Thyroid gland (tissue), 4 donors: ENCODE data around the gene KIAA1671. TPM values are rescaled to one million over a fixed set of nuclear protein-coding genes. Genes with fewer than 3 reads are reported as not detected.

ENCODE experiments used
- DNase-seq, 2 donors: peaks; one replicate each; pipeline ENCODE4 v3.0.0-alpha.2; 2019
- H3K27ac ChIP-seq, 3 donors: fragments of 200-600 bp; sonication (generic); 1 replicate in 2 of 3; 2 replicates in 1 of 3; pipeline ENCODE4 v1.5.1; 2016 to 2019; ENCODE audit warnings: mild to moderate bottlenecking in 1 of 3, moderate library complexity in 1 of 3
- H3K27me3 ChIP-seq: fragments of 200-600 bp; sonication (generic); one replicate; pipeline ENCODE4 v1.5.1; 2019
- H3K36me3 ChIP-seq, 2 donors: fragments of 200-600 bp; sonication (generic); one replicate each; pipeline ENCODE4 v1.5.1; 2016 to 2019
- H3K4me1 ChIP-seq, 2 donors: fragments of 200-600 bp; sonication (generic); one replicate each; pipeline ENCODE4 v1.5.1; 2017 to 2019
- H3K4me3 ChIP-seq, 3 donors: fragments of 200-600 bp; sonication (generic); replicated peaks in 1 of 3; 1 replicate in 2 of 3; 2 replicates in 1 of 3; pipeline ENCODE4 v1.5.1; 2016; ENCODE audit warnings: mild to moderate bottlenecking in 1 of 3
- H3K9me3 ChIP-seq: fragments of 200-600 bp; sonication (generic); one replicate; pipeline ENCODE4 v1.5.1; 2017
- CTCF ChIP-seq, 6 experiments: fragments of 200-600 bp in 3 of 6; fragments of 450-650 bp in 3 of 6; sonication (generic) in 3 of 6; IDR thresholded peaks; one replicate each; pipeline ENCODE4 v1.5.1; 2016 to 2019; ENCODE audit warnings: antibody characterized with exemption in 6 of 6, mild to moderate bottlenecking in 2 of 6, inconsistent platforms in 1 of 6, moderate library complexity in 1 of 6
- POLR2A ChIP-seq, 2 donors: fragments of 450-650 bp; IDR thresholded peaks; one replicate each; pipeline ENCODE4 v1.6.1; 2017; ENCODE audit warnings: antibody characterized with exemption in 2 of 2, mild to moderate bottlenecking in 2 of 2, moderate library complexity in 1 of 2
- WGBS, 2 donors: methylation state at CpG; one replicate each; pipeline ENCODE4 v1.1.5; 2017; 5-methylcytosine and 5-hydroxymethylcytosine counted together
- intact Hi-C: fragments of 100-400 bp; cut with DNase I; formaldehyde crosslinking; loops from one replicate; pipeline ENCODE4 v1.15.1; 2023
- total RNA-seq, 4 donors: library from RNA; depleted of rRNA; stranded (reverse); fragments of >200 nt; gene quantifications; one replicate each; pipeline ENCODE4 v1.2.3, GENCODE V29; 2016

Gene KIAA1671
- total RNA-seq, 4 donors from 2014 or later = 63.2 to 111 (median 79.7) TPM

- Histone ChIP-seq H3K4me3 (no peak overlapping the region), H3K9me3 (no peaks in the 10 kb centered on the region), H3K27me3 (no peaks in the 10 kb centered on the region), H3K36me3 (no peaks in the 10 kb centered on the region), H3K4me1 (peaks cover 13% of the 10 kb centered on the region in 2 donors), H3K27ac (peak overlapping the region in 1 of 3 donors; percentile 7)
- no peak for TF ChIP-seq POLR2A (IDR thresholded peaks at IDR 0.05)
- intact Hi-C loops = no loop called here
- WGBS, 2 donors = 92 to 94% methylated on average over 7 of the region's 7 CpGs
- no peak for DNase-seq
Measured at GRCh38 chr22:25105817-25106650, 153.5 kb downstream of the KIAA1671 start.

- DNase-seq = no peak
- Histone ChIP-seq H3K4me3 (no peak overlapping the region), H3K27me3 (no peaks in the 10 kb centered on the region), H3K27ac (peak overlapping the region in 2 of 3 donors; percentile 86 to 87), H3K9me3 (no peaks in the 10 kb centered on the region), H3K4me1 (peaks cover 41 to 44% of the 10 kb centered on the region in 2 donors), H3K36me3 (no peaks in the 10 kb centered on the region)
- intact Hi-C loops = loop anchor here (10.0 kb wide), 1 partner anchor 65 kb away; no protein-coding TSS in a partner anchor
- TF ChIP-seq CTCF (IDR thresholded peaks at IDR 0.05) = no peak
- no peak for TF ChIP-seq POLR2A (IDR thresholded peaks at IDR 0.05)
- 93 to 95% methylated on average over 6 of the region's 6 CpGs for WGBS, 2 donors
Measured at GRCh38 chr22:25109878-25110595, 157.5 kb downstream of the KIAA1671 start.

GRCh38 chr22:25110596-25110845 lies 158.0 kb downstream of the KIAA1671 start:
- no peaks in the 10 kb centered on the region for H3K27me3 ChIP-seq
- no peaks in the 10 kb centered on the region for H3K9me3 ChIP-seq
- H3K36me3 ChIP-seq = no peaks in the 10 kb centered on the region
- WGBS, 2 donors = 37 to 44% methylated on average over 4 of the region's 4 CpGs
- no peak overlapping the region for H3K4me3 ChIP-seq
- H3K27ac ChIP-seq = peak overlapping the region; percentile 86 to 93 (median 87)
- no peak for DNase-seq
- H3K4me1 ChIP-seq = peaks cover 46 to 48% of the 10 kb centered on the region in 2 donors
- TF ChIP-seq POLR2A (IDR thresholded peaks at IDR 0.05) = no peak
- no peak for TF ChIP-seq CTCF (IDR thresholded peaks at IDR 0.05)
- intact Hi-C loops = loop anchor here (10.0 kb wide), 1 partner anchor 64 kb away; no protein-coding TSS in a partner anchor

GRCh38 chr22:25110846-25111578 lies 158.5 kb downstream of the KIAA1671 start:
- 0 to 1% methylated on average over 20 to 27 of the region's 36 CpGs for WGBS, 2 donors
- peak; percentile 83 for DNase-seq
- peaks cover 49 to 50% of the 10 kb centered on the region in 2 donors for H3K4me1 ChIP-seq
- no peaks in the 10 kb centered on the region for H3K36me3 ChIP-seq
- intact Hi-C loops = loop anchor here (10.0 kb wide), 1 partner anchor 64 kb away; no protein-coding TSS in a partner anchor
- peak overlapping the region; percentile 30 to 44 (median 40) for H3K4me3 ChIP-seq
- H3K27me3 ChIP-seq = no peaks in the 10 kb centered on the region
- TF ChIP-seq POLR2A (IDR thresholded peaks at IDR 0.05) (peak in 1 of 2 donors; percentile 36), CTCF (IDR thresholded peaks at IDR 0.05) (peak; percentile 43 to 84 (median 57))
- H3K27ac ChIP-seq = peak overlapping the region; percentile 86 to 93 (median 87)
- H3K9me3 ChIP-seq = no peaks in the 10 kb centered on the region
